HG03175 (cell line): ENCODE measurements around the gene A1BG.

Experiments used
- ATAC-seq: cut with Tn5 transposase; IDR thresholded peaks from one replicate; pipeline ENCODE4 v1.9.1; 2021; ENCODE audit warnings: mild to moderate bottlenecking, moderate library complexity; ENCODE audit not compliant: unreplicated experiment

The A1BG gene

DNA sequence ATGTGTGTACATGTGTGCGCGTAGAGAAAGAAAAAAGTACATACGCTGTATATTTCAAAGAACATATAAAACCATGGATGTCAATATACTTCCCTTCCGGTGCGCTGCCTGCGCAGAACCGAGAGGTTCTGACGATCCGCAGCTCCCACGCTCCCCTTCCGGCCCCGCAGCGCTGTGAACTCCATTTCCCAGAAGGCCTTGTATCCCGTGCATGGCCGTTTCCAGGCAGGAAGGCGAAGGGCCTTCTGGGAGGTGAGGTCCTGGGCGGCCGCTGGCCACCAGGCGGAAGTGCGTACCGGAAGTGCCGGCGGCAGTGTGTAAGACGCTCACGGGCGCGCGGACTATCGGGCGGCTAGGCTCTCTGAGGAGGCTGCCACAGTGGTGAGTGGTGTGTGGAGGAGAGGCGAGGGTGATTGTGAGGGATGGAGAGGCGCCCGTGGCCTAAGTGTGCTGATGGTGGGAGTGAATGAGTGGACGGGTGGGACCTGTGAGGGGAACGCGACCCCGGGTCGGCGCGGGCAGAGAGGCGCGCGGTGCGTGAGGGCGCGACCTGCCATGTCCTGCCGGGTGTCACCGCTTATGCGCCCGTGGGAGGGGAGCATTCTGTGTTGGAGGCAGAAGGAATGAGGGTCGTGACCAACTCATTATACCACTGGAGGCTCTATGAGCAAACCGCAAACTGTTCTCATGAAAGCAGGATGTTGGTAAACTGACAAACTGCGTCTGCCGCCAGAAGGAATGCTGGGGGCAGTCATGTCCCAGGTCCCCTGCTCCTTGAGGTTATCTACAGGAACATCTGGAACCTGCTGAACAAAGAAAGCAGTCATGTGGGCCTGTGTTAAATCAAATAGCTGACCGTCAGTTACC is 48.0 kb downstream of the A1BG start, which contains the start of gene ERVK3-1:
TSS of gene ERVK3-1 (plus strand) at position 313 of the 867 bp plus-strand sequence. CDS start 6,792 bp downstream, outside the sequence.
- peak; percentile 94 for ATAC-seq

DNA sequence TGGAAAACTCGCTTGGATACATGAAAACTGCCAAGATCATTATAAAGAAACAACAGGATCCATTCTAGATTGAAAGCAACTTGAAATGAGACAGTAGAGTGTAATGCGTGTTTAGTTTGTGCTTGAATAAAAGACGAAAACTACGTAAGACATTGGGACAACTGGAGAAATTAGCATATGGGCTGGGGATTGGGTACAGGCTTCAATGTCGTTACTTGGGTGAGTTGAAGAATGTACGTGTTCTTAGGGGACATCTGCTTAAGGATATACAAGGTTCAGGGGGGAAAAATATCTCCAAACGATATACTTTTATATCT is 48.6 kb downstream of the A1BG start:
- no peak for ATAC-seq

DNA sequence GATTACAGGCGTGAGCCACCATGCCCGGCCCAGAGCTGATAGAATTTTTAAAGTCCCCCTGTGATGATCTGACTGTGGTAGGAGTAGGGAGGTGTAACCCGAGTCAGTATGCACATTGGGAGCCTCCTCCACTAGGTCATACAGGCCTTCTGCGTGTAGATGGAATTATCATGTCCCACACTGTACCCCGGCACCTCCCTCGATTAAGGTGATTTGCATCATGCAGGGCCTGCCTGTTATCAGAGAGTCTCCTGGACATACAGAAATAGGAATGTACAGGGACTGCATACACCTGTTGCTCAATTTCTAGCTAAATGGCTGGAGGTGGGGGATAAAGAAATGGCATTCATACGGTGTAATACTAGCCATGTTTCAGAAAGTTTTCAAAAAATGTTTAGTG is 49.0 kb downstream of the A1BG start:
- ATAC-seq: no peak

- ATAC-seq: no peak
These were observed 52.7 kb downstream of the A1BG start for GRCh38 chr19:58300620-58301019.

GRCh38 chr19:58296104-58296503 is 57.2 kb downstream of the A1BG start:
- ATAC-seq: no peak
